DOHH2 (cell line): ENCODE results near the gene CRYBA1.

ENCODE experiments used
- H3F3A ChIP-seq: fragments of 200-600 bp; sonication (generic), shearing (Covaris generic); 2 replicates; pipeline ENCODE4 v1.6.0; 2016; ENCODE audit warnings: antibody characterized with exemption, mild to moderate bottlenecking; ENCODE audit not compliant: control insufficient read depth, insufficient read depth
- H3K27ac ChIP-seq: fragments of 200-600 bp; sonication (generic); 2 replicates; pipeline ENCODE4 v1.5.1; 2014; ENCODE audit warnings: low read depth, mild to moderate bottlenecking, low read length, moderate library complexity
- H3K27me3 ChIP-seq: fragments of 200-600 bp; sonication (generic); 2 replicates; pipeline ENCODE4 v1.6.1; 2014; ENCODE audit warnings: mild to moderate bottlenecking, low read length, mixed read lengths; ENCODE audit not compliant: control insufficient read depth
- H3K36me3 ChIP-seq: fragments of 200-600 bp; sonication (generic); 2 replicates; pipeline ENCODE4 v1.6.1; 2014; ENCODE audit warnings: mild to moderate bottlenecking, low read length, moderate library complexity, mixed read lengths; ENCODE audit not compliant: control insufficient read depth
- H3K4me1 ChIP-seq: fragments of 200-600 bp; sonication (generic); 2 replicates; pipeline ENCODE4 v1.6.1; 2014; ENCODE audit warnings: mild to moderate bottlenecking, low read length, mixed read lengths; ENCODE audit not compliant: control insufficient read depth
- H3K4me2 ChIP-seq: fragments of 200-600 bp; sonication (generic); 2 replicates; pipeline ENCODE4 v1.6.0; 2014; ENCODE audit warnings: mild to moderate bottlenecking, low read length, moderate library complexity
- H3K4me3 ChIP-seq: fragments of 200-600 bp; sonication (generic); 2 replicates; pipeline ENCODE4 v1.5.1; 2014; ENCODE audit warnings: mild to moderate bottlenecking, low read length, mixed read lengths
- H3K79me2 ChIP-seq: fragments of 200-600 bp; sonication (generic); 2 replicates; pipeline ENCODE4 v1.6.1; 2014; ENCODE audit warnings: mild to moderate bottlenecking, low read length, mixed read lengths; ENCODE audit not compliant: control insufficient read depth
- H3K9me2 ChIP-seq: fragments of 200-600 bp; sonication (generic); replicated peaks from 2 replicates; pipeline ENCODE4 v1.6.1; 2014; ENCODE audit warnings: mild to moderate bottlenecking, low read length, mixed read lengths; ENCODE audit not compliant: control insufficient read depth
- H3K9me3 ChIP-seq: fragments of 200-600 bp; sonication (generic); 2 replicates; pipeline ENCODE4 v1.6.1; 2014; ENCODE audit warnings: antibody characterized with exemption, low read length, mixed read lengths; ENCODE audit not compliant: control insufficient read depth, insufficient read depth
- H4K20me1 ChIP-seq: fragments of 200-600 bp; sonication (generic); 2 replicates; pipeline ENCODE4 v1.6.0; 2014; ENCODE audit warnings: low read depth, mild to moderate bottlenecking, antibody characterized with exemption, low read length, moderate library complexity; ENCODE audit not compliant: control insufficient read depth, insufficient read depth
- EZH2phosphoT487 ChIP-seq: fragments of 200-600 bp; sonication (generic); IDR thresholded peaks from 2 replicates; pipeline ENCODE4 v1.6.1; 2017; ENCODE audit warnings: borderline replicate concordance, mild to moderate bottlenecking, antibody characterized with exemption, low read length, moderate library complexity, mixed read lengths
- TF ChIP-seq, protein P1 (sequence below): fragments of 200-600 bp; sonication (generic); IDR thresholded peaks from one replicate; pipeline ENCODE4 v1.5.1; 2014; ENCODE audit warnings: antibody characterized with exemption, mild to moderate bottlenecking, low read depth, low read length; ENCODE audit not compliant: poor library complexity, severe bottlenecking

The CRYBA1 gene

DNA sequence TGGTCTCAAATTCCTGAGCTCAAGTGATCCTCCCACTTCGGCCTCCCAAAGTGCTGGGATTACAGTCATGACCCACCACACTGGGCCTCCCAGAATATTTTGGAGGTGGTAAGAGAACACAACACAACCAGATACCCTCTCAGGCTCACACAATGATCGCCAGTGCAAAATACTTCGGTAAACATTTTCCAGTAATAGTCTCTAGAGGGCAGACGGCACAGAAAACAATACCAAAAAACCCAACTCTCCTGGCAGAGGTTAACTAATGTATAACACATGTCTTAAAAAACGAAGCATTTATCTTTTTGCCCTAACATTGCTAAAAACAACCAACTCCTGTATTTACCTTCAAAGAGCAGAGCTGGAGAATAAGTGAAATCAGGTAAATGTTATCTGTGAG, 36.8 kb downstream of the CRYBA1 start:
- Histone ChIP-seq H3K27ac (no peak overlapping the region), H4K20me1 (peaks cover 45% of the 10 kb centered on the region), H3F3A (no peaks in the 10 kb centered on the region), H3K36me3 (peaks cover 94% of the 10 kb centered on the region), H3K4me1 (peaks cover 30% of the 10 kb centered on the region), H3K4me2 (peak overlapping the region; percentile 24), H3K79me2 (peaks cover 99% of the 10 kb centered on the region), H3K27me3 (no peaks in the 10 kb centered on the region), H3K4me3 (no peak overlapping the region; the same call in 1 of the 2 replicates), H3K9me2 (no peaks in the 10 kb centered on the region), H3K9me3 (no peaks in the 10 kb centered on the region)
- TF ChIP-seq, protein P1, sequence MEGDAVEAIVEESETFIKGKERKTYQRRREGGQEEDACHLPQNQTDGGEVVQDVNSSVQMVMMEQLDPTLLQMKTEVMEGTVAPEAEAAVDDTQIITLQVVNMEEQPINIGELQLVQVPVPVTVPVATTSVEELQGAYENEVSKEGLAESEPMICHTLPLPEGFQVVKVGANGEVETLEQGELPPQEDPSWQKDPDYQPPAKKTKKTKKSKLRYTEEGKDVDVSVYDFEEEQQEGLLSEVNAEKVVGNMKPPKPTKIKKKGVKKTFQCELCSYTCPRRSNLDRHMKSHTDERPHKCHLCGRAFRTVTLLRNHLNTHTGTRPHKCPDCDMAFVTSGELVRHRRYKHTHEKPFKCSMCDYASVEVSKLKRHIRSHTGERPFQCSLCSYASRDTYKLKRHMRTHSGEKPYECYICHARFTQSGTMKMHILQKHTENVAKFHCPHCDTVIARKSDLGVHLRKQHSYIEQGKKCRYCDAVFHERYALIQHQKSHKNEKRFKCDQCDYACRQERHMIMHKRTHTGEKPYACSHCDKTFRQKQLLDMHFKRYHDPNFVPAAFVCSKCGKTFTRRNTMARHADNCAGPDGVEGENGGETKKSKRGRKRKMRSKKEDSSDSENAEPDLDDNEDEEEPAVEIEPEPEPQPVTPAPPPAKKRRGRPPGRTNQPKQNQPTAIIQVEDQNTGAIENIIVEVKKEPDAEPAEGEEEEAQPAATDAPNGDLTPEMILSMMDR: peak; percentile 28
- no peak for TF ChIP-seq EZH2phosphoT487

DNA sequence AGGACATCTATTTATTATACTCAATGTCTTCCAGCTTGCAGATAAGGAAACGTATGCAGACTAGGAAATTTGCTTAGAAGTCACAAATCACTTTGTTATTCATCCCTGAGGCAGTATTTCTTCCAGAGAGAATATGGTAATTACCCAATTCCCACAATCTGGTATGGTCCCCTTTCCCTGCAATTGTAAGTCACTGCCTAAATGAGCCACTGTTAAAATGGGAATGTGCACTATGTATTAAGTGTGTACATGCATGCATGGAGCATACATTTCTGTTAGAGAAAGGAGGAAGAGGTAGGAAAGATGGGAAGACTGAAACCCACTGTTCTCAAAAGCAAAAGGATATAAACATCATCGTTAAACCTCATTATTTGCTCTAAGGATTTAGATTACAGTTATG, 37.3 kb downstream of the CRYBA1 start:
- Histone ChIP-seq H3K79me2 (peaks cover 99% of the 10 kb centered on the region), H3K4me3 (peak overlapping the region; percentile 32), H3K9me2 (no peaks in the 10 kb centered on the region), H3K4me2 (peak overlapping the region; percentile 24), H3K36me3 (peaks cover 94% of the 10 kb centered on the region), H4K20me1 (peaks cover 50% of the 10 kb centered on the region), H3K27me3 (no peaks in the 10 kb centered on the region), H3F3A (no peaks in the 10 kb centered on the region), H3K4me1 (peaks cover 34% of the 10 kb centered on the region), H3K9me3 (no peaks in the 10 kb centered on the region), H3K27ac (no peak overlapping the region)
- TF ChIP-seq EZH2phosphoT487: no peak
- TF ChIP-seq, protein P1: no peak

DNA sequence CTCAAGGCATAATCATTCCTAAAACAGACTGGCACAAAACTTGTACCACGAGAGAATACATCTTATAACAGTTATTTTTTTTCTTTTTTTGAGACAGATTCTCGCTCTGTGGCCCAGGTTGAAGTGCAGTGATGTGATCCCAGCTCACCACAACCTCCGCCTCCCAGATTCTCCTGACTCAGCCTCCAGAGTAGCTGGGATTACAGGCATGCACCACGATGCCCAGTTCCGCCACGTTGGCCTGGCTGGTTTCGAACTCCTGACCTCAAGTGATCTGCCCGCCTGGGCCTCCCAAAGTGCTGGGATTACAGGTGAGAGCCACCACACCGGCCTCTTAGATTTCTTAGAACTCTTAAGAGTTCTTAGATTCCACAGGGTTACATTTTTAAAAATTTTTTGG, 43.2 kb downstream of the CRYBA1 start:
- peak overlapping the region; percentile 80 for H3K4me2 ChIP-seq
- no peak overlapping the region for H3K27ac ChIP-seq
- H4K20me1 ChIP-seq: peaks cover 55% of the 10 kb centered on the region
- no peaks in the 10 kb centered on the region for H3K9me2 ChIP-seq
- peaks cover 81% of the 10 kb centered on the region for H3K36me3 ChIP-seq
- no peak for TF ChIP-seq EZH2phosphoT487
- TF ChIP-seq, protein P1: no peak
- H3F3A ChIP-seq: peaks cover 14% of the 10 kb centered on the region
- H3K4me3 ChIP-seq: no peak overlapping the region
- H3K79me2 ChIP-seq: peaks cover 94% of the 10 kb centered on the region
- peaks cover 50% of the 10 kb centered on the region for H3K4me1 ChIP-seq
- no peaks in the 10 kb centered on the region for H3K27me3 ChIP-seq
- no peaks in the 10 kb centered on the region for H3K9me3 ChIP-seq
